HG02884 (cell line): ENCODE data around the gene AKNA.

Experiments
- ATAC-seq: cut with Tn5 transposase; IDR thresholded peaks from one replicate; pipeline ENCODE4 v1.9.1; 2021; ENCODE audit warnings: mild to moderate bottlenecking, moderate library complexity; ENCODE audit not compliant: unreplicated experiment

AKNA gene

GRCh38 chr9:114308361-114308950 is 79.3 kb downstream of the AKNA start:
- ATAC-seq = no peak

GRCh38 chr9:114307899-114308267 is 79.9 kb downstream of the AKNA start:
- ATAC-seq = no peak

GRCh38 chr9:114304416-114305188 is 83.2 kb downstream of the AKNA start:
- no peak for ATAC-seq

GRCh38 chr9:114303977-114304376 is 83.8 kb downstream of the AKNA start:
- ATAC-seq = no peak

- ATAC-seq = no peak
Measured at GRCh38 chr9:114303571-114303970, 84.2 kb downstream of the AKNA start.

- ATAC-seq = no peak
Measured at GRCh38 chr9:114302727-114303126, 85.1 kb downstream of the AKNA start.

- no peak for ATAC-seq
Measured at GRCh38 chr9:114301798-114302565, 85.8 kb downstream of the AKNA start.

GRCh38 chr9:114300846-114301797 is 86.7 kb downstream of the AKNA start:
- ATAC-seq = no peak

GRCh38 chr9:114300153-114300845 is 87.5 kb downstream of the AKNA start:
- no peak for ATAC-seq

- ATAC-seq = no peak
Measured at GRCh38 chr9:114299286-114300152, 88.3 kb downstream of the AKNA start.

GRCh38 chr9:114296338-114296737 is 91.4 kb downstream of the AKNA start:
- no peak for ATAC-seq

- ATAC-seq = no peak
Measured at GRCh38 chr9:114294664-114295063, 93.1 kb downstream of the AKNA start.

GRCh38 chr9:114291886-114292590 is 95.7 kb downstream of the AKNA start:
- no peak for ATAC-seq

GRCh38 chr9:114291064-114291474 is 96.7 kb downstream of the AKNA start:
- no peak for ATAC-seq

- ATAC-seq = no peak
Measured at GRCh38 chr9:114290561-114290986, 97.2 kb downstream of the AKNA start.

- no peak for ATAC-seq
Measured at GRCh38 chr9:114289571-114290481, 98.0 kb downstream of the AKNA start.

- no peak for ATAC-seq
Measured at GRCh38 chr9:114289106-114289505, 98.7 kb downstream of the AKNA start.
